ENCODE results near the gene SPTBN5. TPM values are rescaled to one million over a fixed set of nuclear protein-coding genes. Genes with fewer than 3 reads are reported as not detected.

The SPTBN5 gene
- polyA plus RNA-seq, 1 donor from 2014 or later, result 0.01 TPM

DNA sequence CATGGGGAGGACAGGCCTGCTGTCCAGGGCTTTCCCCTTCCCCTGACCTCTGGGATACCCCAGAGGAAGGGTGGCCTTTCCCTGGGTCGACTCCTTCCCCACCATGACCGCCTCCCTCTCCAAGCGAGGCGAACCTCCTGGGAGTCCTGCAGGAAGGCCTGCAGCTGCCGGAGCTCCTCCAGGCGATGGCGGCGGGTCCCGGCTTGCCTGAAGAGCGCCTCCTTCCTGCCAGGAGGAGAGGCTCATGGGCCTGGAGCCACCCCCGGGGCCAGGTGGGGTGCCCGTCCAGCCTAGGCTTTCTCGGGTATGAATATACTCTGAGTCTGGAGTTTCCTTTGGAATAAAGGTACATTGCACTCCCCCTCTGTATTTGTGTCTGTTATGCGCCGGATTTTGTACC, 35.1 kb downstream of the SPTBN5 start:
- Histone ChIP-seq H3K27ac (ENCODE audit: low read length) (no peak overlapping the region), H3K9me3 (ENCODE audit: low read length) (no peaks in the 10 kb centered on the region), H3K27me3 (ENCODE audit: insufficient read depth, low read depth, low read length) (no peaks in the 10 kb centered on the region), H3K9ac (ENCODE audit: low read length) (no peak overlapping the region), H2AFZ (ENCODE audit: low read depth, low read length) (no peak overlapping the region), H3K4me3 (ENCODE audit: low read length) (no peak overlapping the region), H3K4me2 (ENCODE audit: low read length) (no peak overlapping the region), H3K9me2 (ENCODE audit: insufficient read depth, low read length) (no peaks in the 10 kb centered on the region), H3K36me3 (ENCODE audit: insufficient read depth, low read length) (no peaks in the 10 kb centered on the region), H3F3A (ENCODE audit: insufficient read depth, low read length, poor library complexity, severe bottlenecking) (no peaks in the 10 kb centered on the region), H3K79me2 (replicated peaks; ENCODE audit: insufficient read depth, low read length) (no peaks in the 10 kb centered on the region), H4K20me1 (ENCODE audit: insufficient read depth) (no peaks in the 10 kb centered on the region)
- TF ChIP-seq EZH2 (IDR thresholded peaks at IDR 0.05; ENCODE audit: borderline replicate concordance, insufficient read depth, low read length, poor library complexity, severe bottlenecking), result no peak
- no peak for TF ChIP-seq SMC3 (conservative IDR thresholded peaks at IDR 0.05; ENCODE audit: poor library complexity)
- no peak for TF ChIP-seq RAD21 (conservative IDR thresholded peaks at IDR 0.05)
- TF ChIP-seq, protein P1, sequence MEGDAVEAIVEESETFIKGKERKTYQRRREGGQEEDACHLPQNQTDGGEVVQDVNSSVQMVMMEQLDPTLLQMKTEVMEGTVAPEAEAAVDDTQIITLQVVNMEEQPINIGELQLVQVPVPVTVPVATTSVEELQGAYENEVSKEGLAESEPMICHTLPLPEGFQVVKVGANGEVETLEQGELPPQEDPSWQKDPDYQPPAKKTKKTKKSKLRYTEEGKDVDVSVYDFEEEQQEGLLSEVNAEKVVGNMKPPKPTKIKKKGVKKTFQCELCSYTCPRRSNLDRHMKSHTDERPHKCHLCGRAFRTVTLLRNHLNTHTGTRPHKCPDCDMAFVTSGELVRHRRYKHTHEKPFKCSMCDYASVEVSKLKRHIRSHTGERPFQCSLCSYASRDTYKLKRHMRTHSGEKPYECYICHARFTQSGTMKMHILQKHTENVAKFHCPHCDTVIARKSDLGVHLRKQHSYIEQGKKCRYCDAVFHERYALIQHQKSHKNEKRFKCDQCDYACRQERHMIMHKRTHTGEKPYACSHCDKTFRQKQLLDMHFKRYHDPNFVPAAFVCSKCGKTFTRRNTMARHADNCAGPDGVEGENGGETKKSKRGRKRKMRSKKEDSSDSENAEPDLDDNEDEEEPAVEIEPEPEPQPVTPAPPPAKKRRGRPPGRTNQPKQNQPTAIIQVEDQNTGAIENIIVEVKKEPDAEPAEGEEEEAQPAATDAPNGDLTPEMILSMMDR (IDR thresholded peaks at IDR 0.05; ENCODE audit: poor library complexity, severe bottlenecking), result no peak
- TF ChIP-seq POLR2AphosphoS5 (IDR thresholded peaks at IDR 0.05), result no peak
- no peak for TF ChIP-seq MXI1 (conservative IDR thresholded peaks at IDR 0.05; ENCODE audit: poor library complexity, severe bottlenecking)
- no peak for TF ChIP-seq EP300 (conservative IDR thresholded peaks at IDR 0.05; ENCODE audit: poor library complexity, severe bottlenecking)
- TF ChIP-seq, protein P2, sequence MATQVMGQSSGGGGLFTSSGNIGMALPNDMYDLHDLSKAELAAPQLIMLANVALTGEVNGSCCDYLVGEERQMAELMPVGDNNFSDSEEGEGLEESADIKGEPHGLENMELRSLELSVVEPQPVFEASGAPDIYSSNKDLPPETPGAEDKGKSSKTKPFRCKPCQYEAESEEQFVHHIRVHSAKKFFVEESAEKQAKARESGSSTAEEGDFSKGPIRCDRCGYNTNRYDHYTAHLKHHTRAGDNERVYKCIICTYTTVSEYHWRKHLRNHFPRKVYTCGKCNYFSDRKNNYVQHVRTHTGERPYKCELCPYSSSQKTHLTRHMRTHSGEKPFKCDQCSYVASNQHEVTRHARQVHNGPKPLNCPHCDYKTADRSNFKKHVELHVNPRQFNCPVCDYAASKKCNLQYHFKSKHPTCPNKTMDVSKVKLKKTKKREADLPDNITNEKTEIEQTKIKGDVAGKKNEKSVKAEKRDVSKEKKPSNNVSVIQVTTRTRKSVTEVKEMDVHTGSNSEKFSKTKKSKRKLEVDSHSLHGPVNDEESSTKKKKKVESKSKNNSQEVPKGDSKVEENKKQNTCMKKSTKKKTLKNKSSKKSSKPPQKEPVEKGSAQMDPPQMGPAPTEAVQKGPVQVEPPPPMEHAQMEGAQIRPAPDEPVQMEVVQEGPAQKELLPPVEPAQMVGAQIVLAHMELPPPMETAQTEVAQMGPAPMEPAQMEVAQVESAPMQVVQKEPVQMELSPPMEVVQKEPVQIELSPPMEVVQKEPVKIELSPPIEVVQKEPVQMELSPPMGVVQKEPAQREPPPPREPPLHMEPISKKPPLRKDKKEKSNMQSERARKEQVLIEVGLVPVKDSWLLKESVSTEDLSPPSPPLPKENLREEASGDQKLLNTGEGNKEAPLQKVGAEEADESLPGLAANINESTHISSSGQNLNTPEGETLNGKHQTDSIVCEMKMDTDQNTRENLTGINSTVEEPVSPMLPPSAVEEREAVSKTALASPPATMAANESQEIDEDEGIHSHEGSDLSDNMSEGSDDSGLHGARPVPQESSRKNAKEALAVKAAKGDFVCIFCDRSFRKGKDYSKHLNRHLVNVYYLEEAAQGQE (IDR thresholded peaks at IDR 0.05; ENCODE audit: borderline replicate concordance), result no peak
- TF ChIP-seq TAF1 (IDR thresholded peaks at IDR 0.05; ENCODE audit: low read depth), result no peak

DNA sequence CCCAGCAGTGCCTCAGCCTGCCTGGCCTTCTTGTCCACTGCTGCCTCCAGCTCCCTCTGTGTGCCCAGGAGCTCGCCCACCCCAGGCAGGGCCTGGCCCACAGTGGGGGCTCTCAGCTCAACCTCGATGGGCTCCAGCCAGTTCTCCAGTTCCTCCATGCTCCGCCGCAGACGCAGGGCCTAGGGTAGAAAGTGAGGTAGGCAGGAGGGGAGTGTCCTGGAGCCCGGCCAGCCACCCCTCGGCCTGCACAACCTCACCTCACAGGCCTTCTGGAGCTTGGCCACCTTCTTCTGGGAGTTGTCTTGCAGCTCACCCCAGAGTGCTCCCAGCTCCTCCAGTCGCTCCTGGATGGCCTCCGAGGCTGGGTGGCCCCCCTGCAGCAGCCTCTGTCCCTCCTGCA, 36.5 kb downstream of the SPTBN5 start:
- Histone ChIP-seq H4K20me1 (ENCODE audit: insufficient read depth) (no peaks in the 10 kb centered on the region), H3K9ac (ENCODE audit: low read length) (no peak overlapping the region), H3K36me3 (ENCODE audit: insufficient read depth, low read length) (no peaks in the 10 kb centered on the region), H3F3A (ENCODE audit: insufficient read depth, low read length, poor library complexity, severe bottlenecking) (no peaks in the 10 kb centered on the region), H3K9me3 (ENCODE audit: low read length) (no peaks in the 10 kb centered on the region), H3K4me3 (ENCODE audit: low read length) (no peak overlapping the region), H3K9me2 (ENCODE audit: insufficient read depth, low read length) (no peaks in the 10 kb centered on the region), H3K4me2 (ENCODE audit: low read length) (no peak overlapping the region), H3K79me2 (replicated peaks; ENCODE audit: insufficient read depth, low read length) (no peaks in the 10 kb centered on the region), H3K27me3 (ENCODE audit: insufficient read depth, low read depth, low read length) (no peaks in the 10 kb centered on the region), H2AFZ (ENCODE audit: low read depth, low read length) (no peak overlapping the region), H3K27ac (ENCODE audit: low read length) (no peak overlapping the region)
- TF ChIP-seq, protein P1 (IDR thresholded peaks at IDR 0.05; ENCODE audit: poor library complexity, severe bottlenecking), result no peak
- no peak for TF ChIP-seq POLR2AphosphoS5 (IDR thresholded peaks at IDR 0.05)
- no peak for TF ChIP-seq RAD21 (conservative IDR thresholded peaks at IDR 0.05)
- TF ChIP-seq MXI1 (conservative IDR thresholded peaks at IDR 0.05; ENCODE audit: poor library complexity, severe bottlenecking), result no peak
- TF ChIP-seq EZH2 (IDR thresholded peaks at IDR 0.05; ENCODE audit: borderline replicate concordance, insufficient read depth, low read length, poor library complexity, severe bottlenecking), result no peak
- TF ChIP-seq, protein P2 (IDR thresholded peaks at IDR 0.05; ENCODE audit: borderline replicate concordance), result no peak
- no peak for TF ChIP-seq EP300 (conservative IDR thresholded peaks at IDR 0.05; ENCODE audit: poor library complexity, severe bottlenecking)
- no peak for TF ChIP-seq TAF1 (IDR thresholded peaks at IDR 0.05; ENCODE audit: low read depth)
- no peak for TF ChIP-seq SMC3 (conservative IDR thresholded peaks at IDR 0.05; ENCODE audit: poor library complexity)
